ENCODE results near the gene FUS.
A peak's percentile ranks its signal among the peaks of the same experiment; 100 is the strongest.
"Not testable (repeated sequence)": the region's sequence is repeated elsewhere in the genome, so short reads cannot be mapped to it uniquely, and the experiment has no call there.

Gene FUS

DNA sequence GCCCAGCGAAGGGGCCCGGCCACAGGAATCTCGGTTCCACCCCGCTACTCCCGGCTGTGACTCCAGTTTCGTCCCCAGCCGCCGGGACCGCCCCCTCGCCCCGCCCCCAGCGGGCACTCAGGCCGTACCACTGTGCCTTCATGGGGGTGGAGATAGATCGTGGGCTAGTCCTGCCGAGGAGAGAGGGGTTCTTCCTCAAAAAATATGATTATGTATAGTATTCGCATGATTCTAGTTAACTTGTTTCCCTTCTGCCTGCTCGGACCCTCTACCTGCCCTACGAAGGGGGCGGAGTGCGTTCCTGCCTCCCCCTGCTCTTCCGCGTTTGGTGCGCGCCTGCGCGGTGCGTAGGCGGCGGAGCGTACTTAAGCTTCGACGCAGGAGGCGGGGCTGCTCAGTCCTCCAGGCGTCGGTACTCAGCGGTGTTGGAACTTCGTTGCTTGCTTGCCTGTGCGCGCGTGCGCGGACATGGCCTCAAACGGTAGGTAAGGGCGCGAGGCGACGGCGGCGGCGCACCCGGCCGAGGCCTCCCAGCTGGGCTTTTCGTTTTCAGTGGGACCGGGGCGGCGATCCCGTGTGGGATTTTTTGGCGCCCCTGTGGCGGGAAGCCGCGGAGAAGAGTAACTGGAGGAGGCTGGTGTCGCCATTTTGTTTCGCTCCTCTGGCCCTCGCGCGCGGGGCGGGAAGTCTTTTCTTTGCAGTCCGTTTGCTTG lies at the start of gene FUS:
TSS of gene FUS (plus strand) at position 393 of the 713 bp plus-strand sequence. CDS start at position 469, 76 bp downstream.
- peak; percentile 89 for DNase-seq (ENCODE audit: low spot score)

DNA sequence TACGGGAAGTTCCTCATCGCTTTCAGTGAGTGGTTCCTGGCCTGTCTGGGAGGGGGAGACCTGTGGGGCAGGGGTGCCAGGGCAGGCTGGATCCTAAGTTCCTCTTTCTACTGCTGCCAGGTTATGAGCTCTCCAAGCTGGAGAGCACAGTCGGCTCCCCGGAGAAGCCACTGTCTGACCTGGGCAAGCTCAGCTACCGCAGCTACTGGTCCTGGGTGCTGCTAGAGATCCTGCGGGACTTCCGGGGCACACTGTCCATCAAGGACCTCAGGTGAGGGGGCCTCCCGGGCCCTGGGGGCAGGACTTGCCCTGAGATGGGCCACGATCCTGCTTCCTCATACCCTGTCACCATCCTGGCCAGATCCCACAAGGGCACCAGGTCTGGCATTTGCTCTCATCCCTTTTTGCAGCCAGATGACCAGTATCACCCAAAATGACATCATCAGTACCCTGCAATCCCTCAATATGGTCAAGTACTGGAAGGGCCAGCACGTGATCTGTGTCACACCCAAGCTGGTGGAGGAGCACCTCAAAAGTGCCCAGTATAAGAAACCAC lies 49.5 kb upstream of the FUS start:
- peak; percentile 67 for DNase-seq (ENCODE audit: low spot score)

DNA sequence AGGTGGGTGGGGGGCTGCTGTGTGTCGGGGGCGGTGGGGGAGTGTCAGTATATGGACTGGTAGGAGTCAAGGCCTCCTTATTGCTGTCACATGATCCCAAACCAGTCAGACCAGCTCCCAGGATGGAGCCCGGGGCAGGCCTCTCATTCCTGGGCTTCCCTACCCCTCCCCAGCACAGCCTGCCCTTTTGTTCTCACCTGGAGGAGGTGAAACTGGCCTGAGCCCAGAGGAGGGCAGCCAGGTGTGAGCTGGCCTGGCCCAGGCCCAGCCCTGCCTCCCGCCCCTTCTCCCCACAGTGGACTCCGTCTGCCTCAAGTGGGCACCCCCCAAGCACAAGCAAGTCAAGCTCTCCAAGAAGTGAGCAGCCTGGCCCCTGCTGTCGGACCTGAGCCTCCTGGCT lies 49.0 kb upstream of the FUS start:
- DNase-seq (ENCODE audit: low spot score), result peak; percentile 82

DNA sequence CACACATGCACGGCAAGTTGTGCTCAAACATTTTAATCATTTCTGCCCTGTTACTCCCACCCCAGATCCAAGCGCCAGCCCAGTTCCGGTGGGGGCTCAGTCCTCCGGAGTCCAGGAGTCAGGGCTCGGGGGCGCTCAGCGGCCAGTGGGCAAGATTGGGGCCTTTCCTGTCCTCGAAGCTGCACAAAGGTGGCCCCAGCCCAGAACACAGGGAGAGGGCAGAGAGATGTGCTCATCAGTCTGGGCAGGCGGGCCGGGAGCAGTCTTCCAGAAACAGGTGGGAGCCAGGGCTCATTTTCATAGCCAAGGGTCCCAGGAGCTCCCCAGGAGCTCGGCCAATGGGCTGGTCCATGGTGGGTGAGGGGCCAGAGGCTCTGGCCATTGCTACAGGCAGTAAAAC lies 48.5 kb upstream of the FUS start:
- DNase-seq (ENCODE audit: low spot score), result no peak

DNA sequence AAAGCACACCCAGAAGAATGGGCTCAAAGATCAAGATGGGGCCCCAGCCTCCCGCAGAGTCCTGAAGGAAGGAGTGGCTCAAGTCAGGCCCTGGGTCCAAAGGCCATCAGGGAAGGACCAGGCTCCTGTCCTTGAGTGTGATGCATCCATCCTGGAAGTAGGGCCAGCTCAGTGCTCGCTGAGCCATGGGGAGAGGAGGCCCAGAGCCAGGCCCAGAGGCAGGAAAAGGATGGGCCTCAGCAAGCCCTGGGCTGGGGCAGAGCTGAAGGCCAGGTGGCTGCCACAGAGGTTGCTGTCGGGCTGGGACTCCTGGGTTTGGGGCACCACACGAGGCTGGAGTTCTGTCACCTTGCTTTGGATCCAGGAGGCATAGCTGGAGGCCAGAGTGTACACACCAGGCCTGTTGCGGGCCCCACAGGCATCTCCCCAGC lies 48.1 kb upstream of the FUS start:
- peak; percentile 75 for DNase-seq (ENCODE audit: low spot score)

DNA sequence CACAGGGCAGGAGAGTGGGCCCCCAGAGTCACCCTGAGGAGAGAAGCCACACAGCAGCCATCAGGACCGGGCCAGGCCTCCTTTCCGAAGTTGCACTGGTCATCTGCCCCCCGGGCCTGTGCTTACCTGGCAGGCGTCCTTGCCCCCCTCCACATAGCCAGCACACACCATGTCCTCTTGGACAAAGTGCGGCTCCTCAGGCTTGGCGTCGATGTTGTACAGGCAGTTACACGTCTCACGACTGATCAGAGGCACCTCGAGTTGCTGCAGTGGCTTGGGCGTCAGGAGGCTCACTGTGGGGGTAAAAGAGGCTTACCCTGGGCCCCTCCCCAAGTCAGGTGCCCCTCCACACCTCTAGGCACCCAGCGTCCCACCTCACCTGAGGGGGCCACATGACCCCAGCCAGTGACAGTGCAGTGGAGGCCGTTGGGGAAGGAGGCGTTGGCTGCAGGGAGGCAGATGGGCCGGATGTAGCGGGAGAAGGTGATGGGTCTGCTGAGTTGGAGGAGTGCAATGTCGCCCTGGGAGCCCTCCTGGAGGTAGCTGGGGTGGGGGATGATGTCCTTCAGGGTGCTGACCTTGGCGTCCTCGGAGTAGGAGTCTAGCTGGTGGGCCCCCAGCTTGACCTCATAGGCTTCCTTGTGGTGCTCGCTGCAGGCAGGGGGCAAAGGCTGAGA lies 47.5 kb upstream of the FUS start:
- DNase-seq (ENCODE audit: low spot score), result no peak

DNA sequence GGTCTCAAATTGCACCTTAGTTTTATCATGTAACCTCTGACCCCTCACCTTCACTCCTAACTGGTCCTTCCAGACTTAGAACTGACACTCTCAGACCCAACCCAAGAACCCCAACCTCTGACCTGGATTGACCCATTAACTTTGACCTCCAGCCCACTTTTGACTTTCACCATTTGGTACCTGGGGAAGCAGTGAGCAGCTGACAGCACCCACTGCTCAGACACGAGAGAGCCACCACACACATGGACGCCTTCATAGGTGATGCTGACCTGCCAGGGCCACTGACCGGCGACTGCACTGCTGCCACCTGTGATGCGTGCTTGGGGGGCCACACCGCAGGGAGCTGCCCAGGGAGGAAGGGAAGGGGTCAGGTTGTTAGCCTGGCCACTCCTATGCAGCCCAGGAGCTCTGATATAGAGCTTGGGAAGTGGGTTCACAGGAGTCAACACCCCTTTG lies 46.9 kb upstream of the FUS start:
- DNase-seq (ENCODE audit: low spot score), result no peak

DNA sequence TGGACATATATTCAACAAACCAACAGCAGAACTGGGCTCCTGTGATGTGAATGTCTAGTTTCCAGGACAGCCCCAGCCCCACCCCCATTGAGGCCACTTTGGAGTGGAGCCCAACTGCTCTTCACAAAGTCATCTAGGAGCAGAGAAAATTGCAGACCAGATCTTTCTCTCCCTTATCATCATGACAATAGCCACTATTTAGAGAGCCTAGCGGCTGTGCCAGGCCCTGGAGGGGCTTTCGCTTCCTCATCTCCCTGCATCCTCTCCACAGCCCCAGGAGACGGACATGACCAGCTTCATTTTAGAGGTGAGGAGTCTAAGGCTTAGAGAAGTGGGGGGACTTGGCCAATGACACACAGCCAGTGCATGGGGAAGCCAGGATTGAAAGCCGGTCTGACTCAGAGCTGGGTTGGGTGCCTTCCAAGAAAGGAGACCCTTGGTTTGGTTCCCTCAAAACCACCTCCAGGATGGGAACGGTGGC lies 45.8 kb upstream of the FUS start:
- DNase-seq (ENCODE audit: low spot score), result peak; percentile 72

DNA sequence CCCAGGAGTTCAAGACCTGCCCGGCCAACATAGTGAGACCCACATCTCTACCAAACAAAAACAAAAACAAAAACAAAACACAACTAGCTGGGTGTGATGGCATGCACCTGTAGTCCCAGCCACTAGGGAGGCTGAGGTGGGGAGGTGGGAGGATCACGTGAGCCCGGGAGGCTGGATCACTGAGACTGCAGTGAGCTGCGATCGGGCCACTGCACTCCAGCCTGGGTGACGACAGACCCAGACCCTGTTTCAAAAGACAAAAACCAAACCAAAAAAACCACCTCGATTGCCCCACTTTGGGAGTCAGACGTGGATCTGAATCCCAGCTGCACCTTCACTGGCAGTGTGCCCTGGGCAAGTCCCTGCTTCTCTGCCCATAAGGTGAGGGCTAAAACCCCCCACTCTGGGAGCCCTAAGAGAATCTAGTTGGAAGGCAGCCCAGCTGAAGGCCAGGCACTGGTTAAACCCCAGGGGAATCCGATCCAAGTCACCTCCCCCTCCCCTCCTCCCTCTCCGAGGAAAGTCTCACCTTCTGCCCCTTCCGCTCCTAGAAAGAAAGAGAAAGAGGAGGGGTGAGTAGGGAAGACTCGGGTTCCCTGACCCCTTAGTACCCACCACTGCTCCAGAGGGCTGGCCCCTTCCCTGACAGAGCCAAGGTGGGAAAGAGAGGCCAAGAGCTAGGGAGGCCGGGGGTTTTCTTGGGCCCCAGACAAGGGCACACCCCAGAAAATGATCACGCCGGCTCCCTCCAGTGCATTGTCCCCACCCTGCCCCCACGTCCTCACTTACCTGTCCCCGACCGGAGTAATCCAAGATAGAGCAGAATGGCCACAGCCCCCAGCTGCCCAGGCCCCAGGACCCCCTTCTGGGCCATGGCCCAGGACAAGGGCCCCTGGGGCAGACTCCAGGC lies 45.1 kb upstream of the FUS start:
- peak; percentile 65 for DNase-seq (ENCODE audit: low spot score)

DNA sequence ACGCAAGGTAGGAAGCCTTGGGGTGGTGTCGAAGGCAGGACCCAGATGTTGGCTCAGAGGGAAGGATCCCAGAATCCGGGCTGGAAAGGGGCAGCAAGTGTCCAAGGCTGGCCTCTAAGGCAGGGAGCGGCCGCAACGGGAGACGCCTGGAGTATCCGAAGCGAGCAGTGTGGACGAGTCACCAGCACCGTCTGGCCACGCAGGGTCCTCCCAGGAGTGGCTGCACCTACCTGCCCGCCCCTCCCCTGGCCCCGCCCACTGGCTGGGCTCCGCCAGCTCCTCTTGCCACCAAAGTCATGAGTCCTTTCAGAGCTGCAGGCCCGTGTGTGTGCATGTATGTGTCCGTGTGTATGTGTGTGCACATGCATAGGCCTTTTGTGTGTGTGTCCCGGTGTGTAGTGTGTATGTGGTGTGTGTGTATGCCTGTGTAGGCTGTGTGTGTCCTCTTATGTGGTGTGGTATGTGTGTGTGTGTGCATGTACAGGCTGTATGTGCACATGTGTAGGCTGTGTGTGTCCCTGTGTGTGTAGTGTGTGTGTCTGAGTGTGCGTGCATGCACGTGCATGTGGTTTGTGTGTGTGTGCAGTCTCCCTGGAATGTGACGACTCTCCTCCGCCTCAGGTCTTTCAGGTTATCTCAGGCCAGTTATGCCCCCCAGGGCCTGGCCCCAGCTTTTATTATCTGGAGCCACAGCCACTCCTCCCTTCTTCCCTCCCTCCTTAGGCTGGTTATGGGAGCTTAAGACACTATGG lies 44.2 kb upstream of the FUS start, which contains the start of gene PRSS8:
TSS of gene PRSS8 (minus strand) at position 193 of the 752 bp plus-strand sequence. CDS start 229 bp downstream, outside the sequence.
- DNase-seq (ENCODE audit: low spot score), result peak; percentile 80

DNA sequence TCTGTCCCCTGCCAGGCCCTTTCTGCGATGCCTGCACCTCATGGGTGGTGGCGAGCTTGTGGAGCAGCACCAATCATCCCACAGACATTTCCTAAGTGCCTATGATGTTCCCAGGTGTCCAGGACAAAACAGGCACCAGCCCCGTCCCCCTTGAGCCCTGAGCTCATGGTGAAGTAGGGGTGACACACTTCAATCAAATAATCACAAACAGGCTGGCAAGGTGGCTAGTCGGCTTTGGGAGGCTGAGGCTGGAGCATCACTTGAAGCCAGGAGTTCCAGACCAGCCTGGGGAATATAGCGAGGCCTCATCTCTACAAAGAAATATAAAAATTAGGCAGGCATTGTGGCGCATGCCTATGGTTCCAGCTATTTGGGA lies 43.7 kb upstream of the FUS start:
- no peak for DNase-seq (ENCODE audit: low spot score)

DNA sequence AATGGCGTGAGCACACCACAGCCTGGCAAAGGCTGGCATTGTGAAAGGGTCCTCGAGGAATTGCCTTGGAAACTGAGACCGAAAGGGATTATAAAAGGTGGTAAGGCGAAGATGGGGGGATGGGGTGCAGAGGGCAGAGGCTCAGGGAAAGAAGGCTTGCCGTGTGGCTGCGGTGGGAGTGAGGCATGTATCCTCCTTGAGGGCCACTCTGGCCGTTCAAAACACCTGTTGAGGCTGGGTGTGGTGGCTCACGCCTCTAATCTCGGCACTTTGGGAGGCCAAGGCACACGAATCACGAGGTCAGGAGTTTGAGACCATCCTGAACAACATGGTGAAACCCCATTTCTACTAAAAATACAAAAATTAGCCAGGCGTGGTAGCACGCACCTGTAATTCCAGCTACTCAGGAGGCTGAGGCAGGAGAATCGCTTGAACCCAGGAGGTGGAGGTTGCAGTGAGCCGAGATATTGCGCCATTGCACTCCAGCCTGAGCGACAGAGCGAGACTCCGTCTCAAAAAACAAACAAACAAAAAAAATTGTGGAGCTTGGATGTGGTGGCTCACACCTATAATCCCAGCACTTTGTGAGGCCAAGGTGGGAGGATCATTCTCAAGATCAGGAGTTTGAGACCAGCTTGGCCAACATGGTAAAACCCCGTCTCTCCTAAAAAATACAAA lies 43.0 kb upstream of the FUS start:
- DNase-seq (ENCODE audit: low spot score), result not testable (repeated sequence)

DNA sequence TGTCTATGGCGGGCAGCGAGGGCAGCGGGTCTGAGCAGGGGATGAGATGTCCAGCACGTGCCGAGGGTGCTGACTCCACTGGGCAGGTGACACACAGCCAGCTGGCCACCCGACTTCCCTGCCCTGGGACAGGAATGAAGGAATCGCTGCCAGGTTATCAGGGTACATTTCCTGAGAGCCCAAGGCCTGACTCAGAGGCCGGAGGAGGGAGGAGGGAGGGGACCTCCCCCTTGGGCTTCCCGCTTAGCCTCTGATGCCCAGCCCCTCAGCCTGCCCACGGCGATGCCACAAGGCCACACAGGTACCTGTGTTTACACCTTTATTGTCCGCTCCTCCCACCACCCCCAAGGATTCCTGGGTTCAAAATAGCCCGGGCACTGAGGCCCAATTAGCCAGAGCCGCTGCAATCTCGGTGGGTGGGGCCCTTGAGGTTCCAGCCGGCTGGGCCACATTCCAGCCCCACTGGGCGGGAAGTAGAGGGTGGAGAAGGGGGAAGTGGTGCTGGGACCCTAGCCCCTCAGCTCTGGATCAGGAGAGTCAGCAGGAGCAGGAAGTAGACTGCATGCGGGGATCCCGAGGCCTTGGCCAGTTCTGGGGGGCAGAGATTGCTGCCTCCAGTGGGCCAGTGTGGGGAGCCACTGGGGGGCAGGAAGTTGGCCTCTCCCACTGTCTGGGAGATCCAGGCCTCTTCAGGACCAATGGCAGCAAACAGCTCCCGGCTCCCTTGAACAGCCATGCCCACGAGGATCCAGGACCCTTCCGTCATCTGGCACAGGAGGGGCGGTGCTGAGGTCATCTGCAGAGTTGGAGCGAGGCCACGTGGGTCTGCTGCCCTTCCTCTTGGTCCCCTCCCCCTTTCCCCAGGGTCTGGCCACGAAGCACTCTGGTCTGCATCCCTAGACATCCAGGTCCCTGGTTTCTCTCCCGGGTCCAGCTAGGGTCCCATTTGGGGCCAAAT lies 41.0 kb upstream of the FUS start:
- peak; percentile 94 for DNase-seq (ENCODE audit: low spot score)

DNA sequence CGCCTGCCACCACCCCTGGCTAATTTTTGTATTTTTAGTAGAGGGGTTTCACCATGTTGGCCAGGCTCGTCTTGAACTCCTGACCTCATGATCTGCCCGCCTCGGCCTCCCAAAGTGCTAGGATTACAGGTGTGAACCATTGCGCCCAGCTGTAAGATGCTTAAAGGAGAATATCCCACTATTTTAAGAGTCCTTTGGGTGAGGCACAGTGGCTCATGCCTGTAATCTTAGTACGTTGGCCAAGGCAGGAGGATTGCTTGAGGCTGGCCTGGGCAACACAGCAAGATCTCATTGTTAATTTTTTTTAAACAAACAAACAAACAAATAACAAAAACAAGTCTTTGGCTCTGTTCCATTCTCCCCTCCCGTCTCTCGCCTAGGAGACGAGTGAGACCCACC lies 38.9 kb upstream of the FUS start:
- not testable (repeated sequence) for DNase-seq (ENCODE audit: low spot score)

DNA sequence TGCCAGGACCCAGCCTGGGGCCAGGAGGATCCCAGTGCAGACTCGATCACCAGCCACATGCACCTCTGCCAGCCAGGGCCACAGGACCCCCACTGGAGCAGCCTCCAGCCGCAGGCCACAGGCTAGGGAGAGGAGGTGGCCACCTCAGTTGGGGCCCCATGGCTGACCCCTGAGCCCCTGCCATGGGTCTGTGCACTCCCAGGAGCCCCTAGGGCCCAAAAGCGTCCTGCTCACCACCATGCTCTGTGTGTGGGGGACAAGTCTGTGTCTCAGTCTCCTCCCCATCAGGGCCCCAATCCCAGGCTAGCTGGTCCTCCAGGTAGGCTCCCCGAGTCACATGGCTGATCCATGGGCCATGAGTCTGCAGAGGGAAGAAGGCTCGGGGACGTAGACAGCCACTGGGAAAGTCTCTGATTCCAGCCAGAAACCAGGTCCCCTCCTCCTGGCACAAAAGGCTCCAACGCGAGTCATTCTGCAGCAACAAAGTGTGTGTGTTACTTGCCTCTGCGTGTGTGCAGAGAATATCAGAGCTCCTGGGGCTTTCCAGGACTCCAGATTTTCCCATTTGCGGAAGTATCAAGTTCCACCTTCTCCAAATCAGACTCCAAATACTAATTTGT lies 38.3 kb upstream of the FUS start:
- no peak for DNase-seq (ENCODE audit: low spot score)

DNA sequence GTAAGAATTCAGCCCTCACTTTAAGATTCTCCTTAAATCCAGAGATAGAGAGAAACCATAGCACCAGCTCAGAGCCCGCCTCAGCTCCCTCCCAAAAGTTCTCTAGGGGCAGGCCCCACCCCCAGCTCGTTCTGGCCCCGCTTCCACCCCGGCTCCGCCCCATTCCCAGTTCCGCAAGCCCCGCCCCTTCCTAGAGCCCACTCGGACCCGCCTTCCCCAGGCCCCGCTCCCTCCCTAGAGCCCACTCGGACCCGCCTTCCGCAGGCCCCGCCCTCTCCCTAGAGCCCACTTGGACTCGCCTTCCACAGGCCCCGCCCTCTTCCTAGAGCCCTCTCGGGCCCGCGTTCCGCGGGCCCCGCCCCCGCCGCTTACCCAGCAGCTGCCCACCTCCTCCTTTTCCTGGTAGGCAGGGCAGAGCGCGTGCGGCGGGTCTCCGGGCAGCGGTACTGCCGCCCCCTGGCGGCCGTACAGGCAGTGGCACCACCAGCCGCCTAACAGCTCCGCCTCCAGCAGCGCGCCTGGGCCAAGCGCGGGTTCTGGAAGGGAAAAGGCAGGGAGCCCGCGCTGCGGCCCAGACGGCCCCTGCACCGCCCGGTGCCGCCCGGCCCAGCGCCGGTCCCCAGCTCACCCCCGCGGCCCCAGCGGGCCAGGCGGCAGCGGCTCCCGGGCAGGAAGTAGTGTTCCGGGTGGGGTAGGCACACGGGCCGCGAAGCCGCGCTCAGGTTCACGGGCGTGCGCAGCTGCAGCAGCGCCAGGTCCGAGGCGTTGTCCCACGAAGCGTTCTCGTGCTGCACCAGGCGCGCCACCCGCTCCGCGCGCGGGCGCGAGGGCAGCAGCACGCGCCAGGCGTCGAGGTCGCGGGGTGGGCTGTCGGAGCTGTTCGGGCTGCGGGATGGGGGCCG lies 37.6 kb upstream of the FUS start:
- DNase-seq (ENCODE audit: low spot score), result peak; percentile 99

DNA sequence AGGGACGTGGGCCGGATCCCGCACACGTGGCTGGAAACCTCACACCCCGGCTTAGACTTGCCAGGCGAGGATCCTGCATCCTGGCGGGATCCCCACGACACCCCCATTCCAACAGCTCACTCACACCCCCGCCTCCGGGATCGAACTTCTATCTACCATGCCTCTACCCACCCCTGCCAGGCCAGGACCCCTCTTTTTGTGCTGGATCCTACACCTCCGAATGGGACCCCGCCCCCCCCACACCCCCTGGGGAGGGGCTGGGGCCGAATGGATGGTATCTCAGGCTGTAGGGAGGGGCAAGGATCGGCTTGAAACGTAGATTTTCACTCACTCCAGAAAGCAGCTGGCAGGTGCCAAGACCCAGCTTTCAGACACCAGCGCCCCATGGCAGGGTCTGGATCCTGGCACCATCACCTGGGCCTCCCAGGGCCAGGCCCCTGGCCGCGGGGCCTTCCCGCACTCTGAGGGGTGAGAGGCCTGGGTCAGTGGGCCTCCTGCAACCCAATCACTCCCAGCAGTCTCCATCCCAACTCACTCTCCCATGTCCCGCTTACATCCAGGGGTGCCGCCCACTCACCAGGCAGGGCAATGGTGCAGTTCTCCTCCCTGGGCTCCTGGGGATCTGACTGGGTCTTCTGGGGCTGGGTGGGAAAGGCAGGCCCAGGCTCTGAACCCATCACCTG lies 36.8 kb upstream of the FUS start:
- no peak for DNase-seq (ENCODE audit: low spot score)
